ENCODE results near the gene ITGB3.
A peak's percentile ranks its signal among the peaks of the same experiment; 100 is the strongest.

The ITGB3 gene

GRCh38 chr17:47299239-47299910 lies 45.7 kb downstream of the ITGB3 start:
- no peak for DNase-seq (ENCODE audit: low spot score)

GRCh38 chr17:47300718-47301117 lies 47.1 kb downstream of the ITGB3 start:
- no peak for DNase-seq (ENCODE audit: low spot score)

GRCh38 chr17:47301161-47301560 lies 47.5 kb downstream of the ITGB3 start:
- DNase-seq (ENCODE audit: low spot score) = no peak

GRCh38 chr17:47301831-47302230 lies 48.2 kb downstream of the ITGB3 start:
- no peak for DNase-seq (ENCODE audit: low spot score)

GRCh38 chr17:47304186-47304585 lies 50.6 kb downstream of the ITGB3 start:
- no peak for DNase-seq (ENCODE audit: low spot score)

- no peak for DNase-seq (ENCODE audit: low spot score)
Observed at GRCh38 chr17:47305302-47305923, 51.8 kb downstream of the ITGB3 start.

- DNase-seq (ENCODE audit: low spot score) = no peak
Observed at GRCh38 chr17:47310186-47310733, 56.6 kb downstream of the ITGB3 start.

GRCh38 chr17:47311420-47311819 lies 57.8 kb downstream of the ITGB3 start:
- DNase-seq (ENCODE audit: low spot score) = no peak

GRCh38 chr17:47315451-47316266 lies 62.0 kb downstream of the ITGB3 start:
- DNase-seq (ENCODE audit: low spot score) = peak; percentile 67

- DNase-seq (ENCODE audit: low spot score) = no peak
Observed at GRCh38 chr17:47316311-47316710, 62.7 kb downstream of the ITGB3 start.

- DNase-seq (ENCODE audit: low spot score) = no peak
Observed at GRCh38 chr17:47317119-47317518, 63.5 kb downstream of the ITGB3 start.

GRCh38 chr17:47318197-47318918 lies 64.7 kb downstream of the ITGB3 start:
- no peak for DNase-seq (ENCODE audit: low spot score)

GRCh38 chr17:47320879-47321502 lies 67.4 kb downstream of the ITGB3 start:
- no peak for DNase-seq (ENCODE audit: low spot score)

- DNase-seq (ENCODE audit: low spot score) = peak; percentile 65
Observed at GRCh38 chr17:47323382-47324223, 70.0 kb downstream of the ITGB3 start, which contains the start of gene EFCAB13. EFCAB13 (plus strand) TSS chr17:47323955; CDS start chr17:47328354, 4,399 bp downstream.

GRCh38 chr17:47324224-47325020 lies 70.8 kb downstream of the ITGB3 start:
- peak; percentile 24 for DNase-seq (ENCODE audit: low spot score)

GRCh38 chr17:47325176-47325575 lies 71.5 kb downstream of the ITGB3 start:
- no peak for DNase-seq (ENCODE audit: low spot score)

- no peak for DNase-seq (ENCODE audit: low spot score)
Observed at GRCh38 chr17:47330548-47330947, 76.9 kb downstream of the ITGB3 start.

GRCh38 chr17:47332287-47332686 lies 78.7 kb downstream of the ITGB3 start:
- no peak for DNase-seq (ENCODE audit: low spot score)

GRCh38 chr17:47335101-47335936 lies 81.7 kb downstream of the ITGB3 start:
- no peak for DNase-seq (ENCODE audit: low spot score)
